AG04450 (cell line): ENCODE data around the gene IFNGR1. TPM values are rescaled to one million over a fixed set of nuclear protein-coding genes. Genes with fewer than 3 reads are reported as not detected.

ENCODE experiments used
- CTCF ChIA-PET: fragments of 300-600, 350-600 bp; formaldehyde crosslinking; extraction: SDS; loops from one replicate; lab custom pipeline; 2022; ENCODE audit warnings: antibody characterized with exemption, inconsistent platforms; lab: Charles Lee
- POLR2A ChIA-PET: fragments of 350-600 bp; formaldehyde crosslinking; extraction: SDS; loops from one replicate; lab custom pipeline; 2021; ENCODE audit warnings: antibody characterized with exemption, inconsistent platforms; lab: Yijun Ruan, JAX
- DNase-seq: peaks from one replicate; pipeline ENCODE4 v3.0.0-alpha.2; 2011; ENCODE audit warnings: low read depth, low spot score
- H3K27ac ChIP-seq: one replicate; pipeline ENCODE4 v1.5.1; 2012; ENCODE audit warnings: low read depth, low read length, control low read depth
- H3K27me3 ChIP-seq: one replicate; pipeline ENCODE4 v1.6.0; 2012; ENCODE audit warnings: low read length; ENCODE audit not compliant: control insufficient read depth, insufficient read depth
- H3K4me3 ChIP-seq: 2 replicates; pipeline ENCODE4 v1.5.1; 2011; ENCODE audit warnings: mild to moderate bottlenecking, low read depth, low read length, control low read depth
- H3K9me3 ChIP-seq: 2 replicates; pipeline ENCODE4 v1.5.1; 2012; ENCODE audit warnings: low read length; ENCODE audit not compliant: control insufficient read depth, insufficient read depth
- CTCF ChIP-seq: IDR thresholded peaks from 2 replicates; pipeline ENCODE4 v1.5.1; 2011; ENCODE audit warnings: low read depth, low read length, control low read depth, inconsistent platforms
- polyA plus RNA-seq: library from polyadenylated mRNA; depleted of rRNA; stranded (reverse); fragments of >200 nt; gene quantifications from 2 replicates; pipeline ENCODE4 v1.2.3, GENCODE V29; 2011

Gene IFNGR1
- polyA plus RNA-seq, 1 experiment: 36.3 TPM

- Histone ChIP-seq H3K9me3 (no peaks in the 10 kb centered on the region), H3K27ac (no peak overlapping the region), H3K4me3 (no peak overlapping the region), H3K27me3 (no peaks in the 10 kb centered on the region)
- ChIA-PET CTCF (interaction anchor here (1.0 kb wide), 1 partner anchor 11 kb away, joined by 3 read pairs; no protein-coding TSS in a partner anchor), POLR2A (no interaction called here)
- no peak for TF ChIP-seq CTCF
- no peak for DNase-seq
Measured at GRCh38 chr6:137176729-137177128, 42.5 kb downstream of the IFNGR1 start.

GRCh38 chr6:137175868-137176245, 43.3 kb downstream of the IFNGR1 start:
- Histone ChIP-seq H3K27ac (no peak overlapping the region), H3K9me3 (no peaks in the 10 kb centered on the region), H3K27me3 (peaks cover 2% of the 10 kb centered on the region), H3K4me3 (no peak overlapping the region)
- CTCF ChIA-PET: no interaction called here
- POLR2A ChIA-PET: no interaction called here
- TF ChIP-seq CTCF: no peak
- DNase-seq: no peak

- Histone ChIP-seq H3K9me3 (no peaks in the 10 kb centered on the region), H3K27ac (no peak overlapping the region), H3K27me3 (peaks cover 2% of the 10 kb centered on the region), H3K4me3 (no peak overlapping the region)
- no peak for TF ChIP-seq CTCF
- POLR2A ChIA-PET: no interaction called here
- CTCF ChIA-PET: no interaction called here
- DNase-seq: no peak
Measured at GRCh38 chr6:137175157-137175867, 43.9 kb downstream of the IFNGR1 start.

- Histone ChIP-seq H3K27me3 (peaks cover 2% of the 10 kb centered on the region), H3K9me3 (no peaks in the 10 kb centered on the region), H3K27ac (no peak within 1 kb of the TSS), H3K4me3 (no peak within 1 kb of the TSS)
- ChIA-PET POLR2A (no interaction called here), CTCF (no interaction called here)
- TF ChIP-seq CTCF: no peak
- no peak for DNase-seq
Measured at GRCh38 chr6:137173501-137173900, 45.7 kb downstream of the IFNGR1 start, which contains the start of gene IL22RA2. Gene IL22RA2, minus strand, starts transcription at chr6:137173644. Its CDS starts 11,895 bp downstream, at chr6:137161749.

- Histone ChIP-seq H3K9me3 (no peaks in the 10 kb centered on the region), H3K4me3 (no peak overlapping the region), H3K27ac (no peak overlapping the region), H3K27me3 (peaks cover 2% of the 10 kb centered on the region)
- no peak for TF ChIP-seq CTCF
- POLR2A ChIA-PET: no interaction called here
- no peak for DNase-seq
- CTCF ChIA-PET: no interaction called here
Measured at GRCh38 chr6:137172734-137173431, 46.3 kb downstream of the IFNGR1 start.
